Activated CD4-positive, alpha-beta memory T cell treated with anti-CD3 and anti-CD28 coated beads for 36 hours (primary cell): ENCODE measurements around the gene C4orf50. TPM values are rescaled to one million over a fixed set of nuclear protein-coding genes. Genes with fewer than 3 reads are reported as not detected.

Source experiments
- CTCF ChIA-PET: fragments of 350-600 bp; sonication (Branson Sonifier 250); formaldehyde crosslinking; loops from one replicate; lab custom pipeline; 2021; ENCODE audit warnings: antibody characterized with exemption, inconsistent platforms; lab: Charles Lee
- POLR2A ChIA-PET: fragments of 350-600 bp; sonication (Branson Sonifier 250); formaldehyde crosslinking; loops from one replicate; lab custom pipeline; 2021; ENCODE audit warnings: antibody characterized with exemption; lab: Charles Lee
- DNase-seq: peaks from one replicate; pipeline ENCODE4 v3.0.0-alpha.2; 2020
- H3K27ac Mint-ChIP-seq: one replicate; pipeline ENCODE4 v1.8.0; 2021; ENCODE audit warnings: mixed read lengths
- H3K27me3 Mint-ChIP-seq: one replicate; pipeline ENCODE4 v1.8.0; 2021; ENCODE audit warnings: mixed read lengths
- H3K36me3 Mint-ChIP-seq: one replicate; pipeline ENCODE4 v1.8.0; 2021; ENCODE audit warnings: mixed read lengths
- H3K4me1 Mint-ChIP-seq: one replicate; pipeline ENCODE4 v1.8.0; 2021; ENCODE audit warnings: low read depth, mixed read lengths
- H3K4me3 Mint-ChIP-seq: one replicate; pipeline ENCODE4 v1.8.0; 2021; ENCODE audit warnings: mild to moderate bottlenecking, mixed read lengths
- H3K9me3 Mint-ChIP-seq: one replicate; pipeline ENCODE4 v1.8.0; 2021; ENCODE audit warnings: mixed read lengths
- intact Hi-C: fragments of 100-400 bp; cut with micrococcal nuclease; formaldehyde crosslinking; loops from one replicate; pipeline ENCODE4 v1.15.1; 2023
- total RNA-seq, 2 experiments: library from RNA; stranded (reverse); gene quantifications; one replicate each; pipeline ENCODE4 v1.2.3, GENCODE V29; 2021

The C4orf50 gene
- total RNA-seq, result under 1 TPM; 0.07 to 0.10 TPM

DNA sequence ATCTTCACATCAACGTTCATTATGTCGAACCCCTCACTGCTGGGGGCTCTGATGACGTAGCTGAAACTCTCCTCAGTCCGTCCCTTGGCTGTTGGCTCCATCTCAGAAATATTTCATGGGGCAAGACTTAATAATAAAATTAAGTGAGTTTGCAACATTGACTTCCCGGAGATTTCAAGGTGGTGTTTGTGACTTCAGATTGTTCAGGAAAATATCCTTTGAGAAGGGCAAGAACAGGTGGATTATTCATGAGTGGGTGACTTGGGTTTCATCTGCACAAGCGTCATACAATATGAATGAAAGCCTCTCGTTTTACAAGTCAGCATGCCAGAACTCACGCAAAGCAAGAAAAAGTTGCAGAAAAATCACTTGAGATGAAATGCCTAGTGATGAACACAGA lies at the start of gene C4orf50:
Gene C4orf50 (minus strand): TSS at position 101 of the 400 bp plus-strand sequence.
- CTCF ChIA-PET, result interaction anchor here (1.2 to 1.7 kb wide), 4 partner anchors 8 to 36 kb away, joined by 3 to 8 read pairs (median 6); no protein-coding TSS in a partner anchor

DNA sequence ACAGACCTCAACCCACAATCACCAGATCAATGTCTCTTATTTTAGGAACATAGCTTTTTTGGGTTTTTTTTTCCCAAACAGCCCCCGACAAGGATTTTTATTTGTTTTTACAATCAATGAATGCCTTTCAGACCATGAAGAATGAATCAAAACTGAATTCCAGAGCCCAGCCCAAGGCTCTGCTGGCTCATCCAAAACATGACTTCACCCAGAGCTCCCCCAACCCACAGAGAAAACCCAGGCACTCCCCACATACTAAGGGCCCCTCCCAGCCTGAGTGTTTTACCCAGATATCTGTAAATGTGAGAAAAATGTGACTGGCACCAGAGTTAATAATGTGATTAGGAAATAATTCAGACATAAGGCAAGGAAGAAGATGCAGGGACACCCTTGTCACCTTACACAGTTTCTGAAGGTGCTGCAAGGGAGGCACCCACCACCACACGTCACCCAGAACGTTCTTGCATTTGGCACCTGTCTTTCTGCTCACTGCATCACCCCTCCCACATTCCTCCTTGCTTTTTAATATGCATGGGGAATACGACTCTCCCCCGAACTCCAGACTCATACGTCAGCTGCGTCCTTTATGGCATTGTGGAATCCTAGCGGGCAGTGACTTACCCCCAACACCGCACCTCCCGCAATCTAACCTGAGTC lies 47.8 kb upstream of the C4orf50 start:
- intact Hi-C loops, result no loop called here
- Mint-ChIP-seq H3K4me3 (no peak overlapping the region), H3K27ac (no peak overlapping the region), H3K4me1 (no peaks in the 10 kb centered on the region), H3K36me3 (peaks cover 18% of the 10 kb centered on the region), H3K27me3 (no peaks in the 10 kb centered on the region), H3K9me3 (peaks cover 3% of the 10 kb centered on the region)
- no peak for DNase-seq
- POLR2A ChIA-PET, result no interaction called here
- CTCF ChIA-PET, result no interaction called here

More for the DNA sequence above, at the start of gene C4orf50:
- Mint-ChIP-seq H3K27ac (no peak within 1 kb of the TSS), H3K4me3 (no peak within 1 kb of the TSS), H3K9me3 (no peaks in the 10 kb centered on the region), H3K36me3 (no peaks in the 10 kb centered on the region), H3K27me3 (no peaks in the 10 kb centered on the region), H3K4me1 (no peaks in the 10 kb centered on the region)
- POLR2A ChIA-PET, result no interaction called here
- intact Hi-C loops, result no loop called here
- no peak for DNase-seq

DNA sequence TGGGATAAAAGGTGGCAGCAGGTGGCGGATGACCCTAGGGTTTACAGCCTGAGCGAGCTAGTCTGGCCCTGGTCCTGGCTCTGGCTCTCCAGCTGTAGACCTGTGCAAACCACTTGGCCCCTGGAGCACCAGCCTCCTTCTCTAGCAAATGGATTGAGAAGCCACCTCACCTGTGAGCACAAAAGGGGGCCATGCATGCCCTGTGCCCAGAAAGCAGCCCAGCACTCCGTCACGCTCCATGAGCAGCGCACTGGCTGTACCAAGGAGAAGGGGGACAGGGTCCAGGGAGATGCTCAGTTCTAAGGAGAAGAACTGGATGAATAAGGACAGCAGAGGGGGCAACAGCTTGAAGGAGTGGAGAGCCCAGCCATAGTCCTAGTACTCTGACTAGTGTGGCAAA lies 46.9 kb upstream of the C4orf50 start:
- Mint-ChIP-seq H3K27ac (no peak overlapping the region), H3K36me3 (peaks cover 27% of the 10 kb centered on the region), H3K4me1 (no peaks in the 10 kb centered on the region), H3K9me3 (peaks cover 7% of the 10 kb centered on the region), H3K27me3 (no peaks in the 10 kb centered on the region), H3K4me3 (no peak overlapping the region)
- intact Hi-C loops, result no loop called here
- no peak for DNase-seq
- CTCF ChIA-PET, result no interaction called here
- POLR2A ChIA-PET, result no interaction called here

DNA sequence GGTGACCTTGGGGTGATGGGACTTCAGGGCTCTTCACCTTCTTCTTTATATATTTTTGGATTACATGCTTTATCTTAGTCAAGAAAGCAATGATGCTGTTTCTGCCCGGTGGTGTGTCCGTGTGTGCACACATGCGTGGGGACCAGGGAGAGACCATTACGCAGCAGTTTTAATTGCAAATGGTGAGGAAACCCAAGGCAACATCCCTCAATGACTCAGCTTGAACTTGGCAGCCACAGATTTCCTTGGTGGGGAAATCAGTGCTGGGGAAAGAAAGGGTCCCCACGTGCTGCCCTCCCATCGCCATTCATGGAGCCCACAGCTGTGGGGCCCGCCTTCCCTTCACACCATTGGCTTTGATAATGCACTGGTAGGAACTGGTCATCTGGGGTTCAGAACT lies 46.2 kb upstream of the C4orf50 start:
- intact Hi-C loops, result no loop called here
- peaks cover 31% of the 10 kb centered on the region for H3K36me3 Mint-ChIP-seq
- POLR2A ChIA-PET, result no interaction called here
- CTCF ChIA-PET, result no interaction called here
- no peaks in the 10 kb centered on the region for H3K4me1 Mint-ChIP-seq
- peaks cover 12% of the 10 kb centered on the region for H3K9me3 Mint-ChIP-seq
- no peak overlapping the region for H3K27ac Mint-ChIP-seq
- H3K4me3 Mint-ChIP-seq, result no peak overlapping the region
- DNase-seq, result no peak
- no peaks in the 10 kb centered on the region for H3K27me3 Mint-ChIP-seq

DNA sequence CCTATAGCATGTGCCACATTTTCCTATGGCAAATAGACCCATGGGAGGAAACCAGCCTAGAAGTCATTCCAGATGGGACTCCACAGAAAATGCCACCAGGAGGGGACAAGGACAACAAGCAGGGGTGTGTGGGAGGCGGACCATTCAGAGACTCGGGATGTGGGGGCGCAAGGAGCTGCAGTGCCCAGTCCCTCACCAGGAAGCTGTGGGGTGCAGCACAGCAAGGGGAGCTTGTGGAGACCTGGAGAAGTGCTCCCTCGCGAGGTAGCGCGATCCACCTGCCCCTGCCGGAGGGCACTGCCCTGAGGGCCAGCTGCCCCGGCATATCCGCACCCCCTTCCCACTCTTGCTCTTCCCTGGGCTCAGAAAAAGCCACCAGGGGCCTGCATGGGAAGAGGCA lies 45.5 kb upstream of the C4orf50 start:
- no peak overlapping the region for H3K4me3 Mint-ChIP-seq
- H3K9me3 Mint-ChIP-seq, result peaks cover 19% of the 10 kb centered on the region
- H3K27ac Mint-ChIP-seq, result no peak overlapping the region
- POLR2A ChIA-PET, result no interaction called here
- intact Hi-C loops, result no loop called here
- H3K4me1 Mint-ChIP-seq, result no peaks in the 10 kb centered on the region
- no peak for DNase-seq
- CTCF ChIA-PET, result no interaction called here
- H3K27me3 Mint-ChIP-seq, result no peaks in the 10 kb centered on the region
- H3K36me3 Mint-ChIP-seq, result peaks cover 38% of the 10 kb centered on the region

DNA sequence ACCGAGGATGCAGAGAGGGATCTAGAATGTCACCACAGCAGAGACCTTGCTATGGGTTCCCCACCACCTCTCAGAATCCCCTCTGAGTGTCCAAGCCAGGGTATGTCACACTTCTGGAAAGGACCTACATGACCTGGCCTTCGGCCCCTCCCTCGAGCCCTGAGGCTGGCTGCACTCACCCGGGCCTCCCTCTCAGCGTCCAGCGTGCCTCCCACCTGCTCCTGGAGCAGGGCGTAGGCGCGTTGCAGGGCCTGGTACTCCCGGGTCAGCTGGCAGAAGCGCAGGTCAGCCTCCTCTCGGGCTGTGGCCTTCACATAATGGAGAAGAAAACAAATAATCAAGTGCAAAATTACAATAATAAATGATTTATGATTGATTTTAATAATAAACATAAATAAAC lies 43.9 kb upstream of the C4orf50 start:
- DNase-seq, result no peak
- ChIA-PET POLR2A (no interaction called here), CTCF (no interaction called here)
- Mint-ChIP-seq H3K27ac (no peak overlapping the region), H3K4me1 (no peaks in the 10 kb centered on the region), H3K4me3 (no peak overlapping the region), H3K27me3 (no peaks in the 10 kb centered on the region), H3K9me3 (peaks cover 25% of the 10 kb centered on the region), H3K36me3 (peaks cover 45% of the 10 kb centered on the region)
- intact Hi-C loops, result no loop called here

DNA sequence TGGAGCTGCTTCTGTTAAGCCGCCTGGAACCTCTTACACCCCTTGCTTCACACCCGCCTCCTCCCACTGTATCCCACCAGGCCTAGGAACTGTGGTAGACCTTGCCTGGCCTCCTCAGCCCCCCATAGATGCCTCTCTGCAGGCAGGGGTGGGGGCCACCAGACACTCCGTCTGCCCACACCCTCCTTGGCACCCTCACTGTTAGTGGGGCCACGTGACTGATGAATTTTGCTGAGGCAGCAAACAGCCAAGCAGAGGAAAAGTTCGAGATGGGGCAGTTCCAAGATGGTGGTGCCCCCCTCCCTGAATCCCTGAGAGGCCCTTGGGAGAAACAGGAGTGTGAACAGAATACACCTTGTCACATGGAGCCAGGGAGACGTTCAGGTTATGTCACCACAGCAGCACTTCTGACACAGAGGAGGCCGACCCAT lies 41.2 kb upstream of the C4orf50 start:
- Mint-ChIP-seq H3K4me3 (no peak overlapping the region), H3K27me3 (no peaks in the 10 kb centered on the region), H3K4me1 (no peaks in the 10 kb centered on the region), H3K27ac (no peak overlapping the region), H3K36me3 (peaks cover 46% of the 10 kb centered on the region), H3K9me3 (peaks cover 25% of the 10 kb centered on the region)
- no peak for DNase-seq
- ChIA-PET POLR2A (no interaction called here), CTCF (interaction anchor here (1.3 kb wide), 1 partner anchor 268 kb away, joined by 3 read pairs; no protein-coding TSS in a partner anchor)
- intact Hi-C loops, result no loop called here

DNA sequence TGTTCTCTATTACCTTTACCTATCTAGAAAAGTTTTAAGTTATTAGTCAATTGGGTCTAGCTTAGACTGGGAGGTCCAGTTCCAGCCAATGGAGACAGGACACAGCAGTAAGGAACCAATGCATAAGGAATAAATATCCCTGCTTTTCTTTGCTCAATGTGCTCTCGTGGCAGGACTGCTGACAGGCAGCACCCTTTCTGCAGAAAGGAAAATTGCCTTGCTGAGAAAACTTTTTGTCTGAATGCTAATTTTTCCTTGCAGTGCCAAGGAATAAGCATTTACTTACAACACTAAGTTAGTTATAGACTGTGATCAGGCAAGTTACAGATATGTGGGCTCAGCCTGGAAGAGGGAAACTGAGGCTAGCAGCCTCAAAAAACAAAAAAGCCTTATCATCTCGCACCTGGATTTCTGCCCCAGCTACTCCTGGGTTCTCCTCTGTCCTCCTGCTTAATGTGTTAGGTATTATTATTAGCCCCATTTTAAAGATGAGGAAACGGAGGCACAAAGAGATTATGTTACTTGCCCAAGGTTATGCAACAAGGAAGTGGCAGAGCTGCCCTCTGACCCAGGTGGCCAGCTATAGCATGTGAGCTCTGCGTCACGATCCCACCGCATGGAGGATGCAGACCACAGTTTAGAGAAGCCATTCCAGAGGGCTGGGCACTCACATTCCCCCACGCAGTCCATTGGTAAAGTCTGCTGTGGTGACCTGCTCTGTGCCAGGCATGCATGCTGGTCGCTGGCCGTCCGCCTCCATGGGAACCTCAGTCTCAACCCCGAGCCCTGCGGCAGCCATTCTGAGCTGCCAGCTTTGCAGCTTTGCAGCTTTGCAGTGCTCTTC lies 40.5 kb upstream of the C4orf50 start:
- intact Hi-C loops, result no loop called here
- Mint-ChIP-seq H3K27me3 (no peaks in the 10 kb centered on the region), H3K36me3 (peaks cover 49% of the 10 kb centered on the region), H3K4me1 (no peaks in the 10 kb centered on the region), H3K4me3 (no peak overlapping the region), H3K9me3 (peaks cover 25% of the 10 kb centered on the region), H3K27ac (no peak overlapping the region)
- ChIA-PET CTCF (interaction anchor here (1.0 kb wide), 1 partner anchor 60 kb away, joined by 3 read pairs; no protein-coding TSS in a partner anchor), POLR2A (no interaction called here)
- DNase-seq, result no peak

DNA sequence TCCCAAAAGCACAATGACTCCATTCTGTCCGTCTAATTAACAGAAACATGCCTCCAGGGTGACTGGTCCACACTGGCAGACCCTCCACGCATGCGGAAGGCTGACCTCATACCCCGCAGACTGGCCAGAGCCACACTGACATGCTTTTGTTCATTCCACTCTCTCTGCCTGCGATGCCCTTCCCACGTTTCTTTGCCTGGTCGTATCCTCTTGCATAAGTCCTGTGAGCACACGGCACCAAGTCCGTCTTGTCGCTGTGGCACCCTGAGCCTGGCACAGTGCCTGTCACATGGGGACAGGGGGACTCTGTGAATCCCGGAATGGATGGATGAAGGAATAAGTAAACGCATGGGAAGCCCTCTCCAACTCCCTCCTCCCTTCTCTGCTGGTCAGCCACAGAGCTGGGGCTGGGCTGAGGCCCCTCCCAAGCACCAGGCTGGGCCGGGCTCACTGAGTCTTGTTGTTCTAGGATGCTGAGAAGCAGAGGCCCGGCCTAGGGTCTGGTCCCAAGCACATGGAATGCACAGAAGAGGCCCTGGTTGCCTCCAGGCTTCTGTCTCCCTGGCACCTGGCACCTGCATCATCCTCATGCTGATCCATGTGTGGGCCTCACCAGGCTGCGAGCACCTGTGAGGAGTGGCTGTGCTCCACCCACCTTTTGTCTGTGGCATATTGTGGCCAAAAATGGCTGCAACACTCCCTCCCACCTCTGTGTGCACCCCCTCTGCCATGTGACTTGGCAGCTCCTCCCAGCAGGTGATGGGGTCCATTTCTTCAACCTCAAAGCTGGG lies 38.9 kb upstream of the C4orf50 start:
- Mint-ChIP-seq H3K4me1 (no peaks in the 10 kb centered on the region), H3K4me3 (no peak overlapping the region), H3K9me3 (peaks cover 25% of the 10 kb centered on the region), H3K27me3 (no peaks in the 10 kb centered on the region), H3K36me3 (peaks cover 41% of the 10 kb centered on the region), H3K27ac (no peak overlapping the region)
- POLR2A ChIA-PET, result no interaction called here
- CTCF ChIA-PET, result no interaction called here
- intact Hi-C loops, result no loop called here
- no peak for DNase-seq

DNA sequence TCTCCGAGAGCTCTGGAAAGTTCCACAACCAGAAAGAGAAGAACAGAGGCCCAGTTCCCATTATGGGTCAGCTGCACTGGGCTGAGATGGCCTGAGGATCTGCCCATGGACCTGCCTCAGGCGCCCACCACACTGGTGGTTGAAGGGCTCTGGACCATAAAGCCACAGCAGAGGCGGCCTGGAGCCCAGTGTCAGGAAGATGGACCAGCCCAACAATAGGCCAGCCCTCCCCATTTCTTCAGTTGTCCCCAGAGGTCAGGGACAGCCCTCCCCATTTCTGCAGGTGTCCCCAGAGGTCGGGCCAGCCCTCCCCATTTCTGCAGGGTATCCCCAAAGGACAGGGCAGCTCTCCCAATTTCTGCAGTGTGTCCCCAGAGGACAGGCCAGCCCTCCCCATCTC lies 37.2 kb upstream of the C4orf50 start:
- H3K9me3 Mint-ChIP-seq, result peaks cover 21% of the 10 kb centered on the region
- H3K27ac Mint-ChIP-seq, result no peak overlapping the region
- no peaks in the 10 kb centered on the region for H3K27me3 Mint-ChIP-seq
- DNase-seq, result no peak
- H3K36me3 Mint-ChIP-seq, result peaks cover 28% of the 10 kb centered on the region
- ChIA-PET POLR2A (no interaction called here), CTCF (no interaction called here)
- H3K4me1 Mint-ChIP-seq, result no peaks in the 10 kb centered on the region
- H3K4me3 Mint-ChIP-seq, result no peak overlapping the region
- intact Hi-C loops, result no loop called here

DNA sequence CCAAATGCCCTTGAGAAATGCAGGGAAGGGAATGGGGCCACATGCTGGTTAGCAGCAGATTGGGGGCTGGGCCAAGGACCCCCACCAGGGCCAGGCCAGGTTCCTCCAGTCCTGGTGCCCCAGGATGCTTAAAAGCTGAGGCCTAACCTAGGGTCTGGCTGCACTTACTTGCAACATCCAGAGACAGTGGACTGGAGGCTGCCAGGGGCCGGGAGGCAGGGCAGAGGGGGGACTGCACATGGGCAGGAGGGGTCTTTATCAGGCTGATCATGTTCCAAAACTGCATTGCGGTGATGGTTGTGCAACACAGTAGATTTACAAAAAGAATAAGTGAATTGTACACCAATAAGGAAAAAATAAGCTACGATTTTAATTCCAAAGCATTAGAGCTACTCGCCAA lies 36.8 kb upstream of the C4orf50 start:
- H3K9me3 Mint-ChIP-seq, result peaks cover 17% of the 10 kb centered on the region
- no peak overlapping the region for H3K27ac Mint-ChIP-seq
- H3K4me3 Mint-ChIP-seq, result no peak overlapping the region
- intact Hi-C loops, result no loop called here
- ChIA-PET POLR2A (no interaction called here), CTCF (no interaction called here)
- no peaks in the 10 kb centered on the region for H3K27me3 Mint-ChIP-seq
- H3K36me3 Mint-ChIP-seq, result peaks cover 24% of the 10 kb centered on the region
- no peak for DNase-seq
- no peaks in the 10 kb centered on the region for H3K4me1 Mint-ChIP-seq
